Measurements from ENCODE around the gene PPP6R2.
A peak's percentile ranks its signal among the peaks of the same experiment; 100 is the strongest.

DNA sequence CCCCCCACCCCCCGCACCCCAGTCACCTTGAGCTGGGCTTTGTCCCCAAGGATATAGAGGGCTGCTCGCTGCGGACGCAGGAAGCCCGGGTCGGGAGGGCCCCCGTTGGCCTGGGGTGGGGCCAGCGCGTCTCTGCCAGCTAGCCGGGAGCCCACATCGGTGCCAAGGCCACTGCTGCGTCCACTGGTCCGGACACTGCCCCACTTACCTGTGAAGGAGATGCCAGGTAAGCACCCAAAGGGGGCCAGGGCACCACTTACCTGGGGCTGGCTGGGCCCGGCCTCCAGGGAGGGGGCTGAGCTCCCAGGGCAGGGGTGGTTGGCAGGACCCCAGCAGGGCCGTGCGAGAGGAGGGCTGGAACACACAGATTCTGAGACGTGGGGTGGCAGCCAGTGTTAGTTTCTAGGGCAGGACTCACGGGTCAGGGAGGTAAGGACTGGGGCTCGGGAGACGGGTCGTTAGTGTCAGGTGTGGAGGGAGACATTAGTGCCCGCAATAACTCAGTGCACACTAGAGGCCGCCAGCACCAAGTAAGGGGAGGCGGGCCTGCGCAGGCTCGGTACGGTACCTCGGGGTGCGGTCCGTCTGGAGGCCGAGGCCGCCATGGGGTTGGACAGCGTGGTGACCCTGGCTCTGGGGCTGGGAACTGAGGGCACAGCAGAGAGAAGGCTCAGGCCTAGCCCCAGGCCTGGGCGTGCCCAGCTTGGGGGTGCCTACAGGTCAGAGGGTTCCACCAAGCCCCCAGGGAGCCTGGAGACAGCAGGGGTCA is 113.5 kb downstream of the PPP6R2 start:
- TF ChIP-seq, protein P1, sequence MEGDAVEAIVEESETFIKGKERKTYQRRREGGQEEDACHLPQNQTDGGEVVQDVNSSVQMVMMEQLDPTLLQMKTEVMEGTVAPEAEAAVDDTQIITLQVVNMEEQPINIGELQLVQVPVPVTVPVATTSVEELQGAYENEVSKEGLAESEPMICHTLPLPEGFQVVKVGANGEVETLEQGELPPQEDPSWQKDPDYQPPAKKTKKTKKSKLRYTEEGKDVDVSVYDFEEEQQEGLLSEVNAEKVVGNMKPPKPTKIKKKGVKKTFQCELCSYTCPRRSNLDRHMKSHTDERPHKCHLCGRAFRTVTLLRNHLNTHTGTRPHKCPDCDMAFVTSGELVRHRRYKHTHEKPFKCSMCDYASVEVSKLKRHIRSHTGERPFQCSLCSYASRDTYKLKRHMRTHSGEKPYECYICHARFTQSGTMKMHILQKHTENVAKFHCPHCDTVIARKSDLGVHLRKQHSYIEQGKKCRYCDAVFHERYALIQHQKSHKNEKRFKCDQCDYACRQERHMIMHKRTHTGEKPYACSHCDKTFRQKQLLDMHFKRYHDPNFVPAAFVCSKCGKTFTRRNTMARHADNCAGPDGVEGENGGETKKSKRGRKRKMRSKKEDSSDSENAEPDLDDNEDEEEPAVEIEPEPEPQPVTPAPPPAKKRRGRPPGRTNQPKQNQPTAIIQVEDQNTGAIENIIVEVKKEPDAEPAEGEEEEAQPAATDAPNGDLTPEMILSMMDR (conservative IDR thresholded peaks at IDR 0.05; ENCODE audit: low read length) = peak; percentile 61
- no peak for TF ChIP-seq EZH2phosphoT487 (IDR thresholded peaks at IDR 0.05; ENCODE audit: borderline replicate concordance, low read depth, low read length)
